ENCODE data around the gene HOXA6. TPM values are rescaled to one million over a fixed set of nuclear protein-coding genes. Genes with fewer than 3 reads are reported as not detected.

Gene HOXA6
- total and polyA plus RNA-seq, 4 donors = 0.23 TPM; not detected in 3

DNA sequence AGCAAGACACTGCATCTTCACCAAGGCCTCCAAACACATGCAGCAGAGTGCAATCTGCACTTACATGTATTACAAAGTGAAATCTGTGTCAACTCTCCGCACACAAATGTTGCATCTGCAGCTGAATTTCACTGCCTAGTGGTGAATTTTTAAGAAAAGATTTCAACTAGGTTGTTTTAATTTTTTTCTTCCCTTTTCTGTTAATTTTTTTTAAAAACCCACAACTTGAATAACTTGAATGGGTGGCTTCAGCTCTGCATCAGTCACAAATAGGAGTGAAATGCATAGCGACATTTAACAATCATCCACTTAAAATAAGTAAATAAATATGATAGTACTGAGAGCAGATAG, 46.4 kb upstream of the HOXA6 start:
- Histone ChIP-seq H3K9me3 (ENCODE audit: control insufficient read depth in 4 of 4, low read length in 3 of 4) (peaks cover 0 to 7% (median under 1%) of the 10 kb centered on the region in 4 donors), H3K27me3 (ENCODE audit: control insufficient read depth in 4 of 4, insufficient read depth in 4 of 4, low read length in 3 of 4) (peaks cover 4 to 53% (median 28%) of the 10 kb centered on the region in 4 donors), H3K4me1 (ENCODE audit: control insufficient read depth in 4 of 4, insufficient read depth in 4 of 4, low read length in 3 of 4) (peaks cover 8 to 21% (median 14%) of the 10 kb centered on the region in 4 donors), H3K27ac (ENCODE audit: low read depth in 1 of 2, low read length in 2 of 2) (no peak overlapping the region), H3K4me3 (ENCODE audit: low read depth in 1 of 3, low read length in 3 of 3) (no peak overlapping the region), H3K36me3 (ENCODE audit: control insufficient read depth in 4 of 4, insufficient read depth in 3 of 4, low read depth in 1 of 4, low read length in 3 of 4) (no peaks in the 10 kb centered on the region), H3K9ac (ENCODE audit: low read depth in 1 of 2, low read length in 2 of 2) (no peak overlapping the region)
- no peak for DNase-seq (ENCODE audit: low spot score)
- TF ChIP-seq NR2F2 (IDR thresholded peaks at IDR 0.05) = no peak
- no peak for TF ChIP-seq RAD21 (IDR thresholded peaks at IDR 0.05)
- TF ChIP-seq, protein P1, sequence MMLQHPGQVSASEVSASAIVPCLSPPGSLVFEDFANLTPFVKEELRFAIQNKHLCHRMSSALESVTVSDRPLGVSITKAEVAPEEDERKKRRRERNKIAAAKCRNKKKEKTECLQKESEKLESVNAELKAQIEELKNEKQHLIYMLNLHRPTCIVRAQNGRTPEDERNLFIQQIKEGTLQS (IDR thresholded peaks at IDR 0.05) = no peak
- TF ChIP-seq SP1 (IDR thresholded peaks at IDR 0.05) = no peak
- TF ChIP-seq TAF1 (conservative IDR thresholded peaks at IDR 0.05) = no peak
- TF ChIP-seq MAX (IDR thresholded peaks at IDR 0.05) = no peak
- no peak for TF ChIP-seq JUND (IDR thresholded peaks at IDR 0.05)
- no peak for TF ChIP-seq HNF4A (conservative IDR thresholded peaks at IDR 0.05)
- TF ChIP-seq RXRA (IDR thresholded peaks at IDR 0.05) = no peak
- TF ChIP-seq, protein P2, sequence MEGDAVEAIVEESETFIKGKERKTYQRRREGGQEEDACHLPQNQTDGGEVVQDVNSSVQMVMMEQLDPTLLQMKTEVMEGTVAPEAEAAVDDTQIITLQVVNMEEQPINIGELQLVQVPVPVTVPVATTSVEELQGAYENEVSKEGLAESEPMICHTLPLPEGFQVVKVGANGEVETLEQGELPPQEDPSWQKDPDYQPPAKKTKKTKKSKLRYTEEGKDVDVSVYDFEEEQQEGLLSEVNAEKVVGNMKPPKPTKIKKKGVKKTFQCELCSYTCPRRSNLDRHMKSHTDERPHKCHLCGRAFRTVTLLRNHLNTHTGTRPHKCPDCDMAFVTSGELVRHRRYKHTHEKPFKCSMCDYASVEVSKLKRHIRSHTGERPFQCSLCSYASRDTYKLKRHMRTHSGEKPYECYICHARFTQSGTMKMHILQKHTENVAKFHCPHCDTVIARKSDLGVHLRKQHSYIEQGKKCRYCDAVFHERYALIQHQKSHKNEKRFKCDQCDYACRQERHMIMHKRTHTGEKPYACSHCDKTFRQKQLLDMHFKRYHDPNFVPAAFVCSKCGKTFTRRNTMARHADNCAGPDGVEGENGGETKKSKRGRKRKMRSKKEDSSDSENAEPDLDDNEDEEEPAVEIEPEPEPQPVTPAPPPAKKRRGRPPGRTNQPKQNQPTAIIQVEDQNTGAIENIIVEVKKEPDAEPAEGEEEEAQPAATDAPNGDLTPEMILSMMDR (IDR thresholded peaks at IDR 0.05; ENCODE audit: low read depth, low read length, missing input control) = no peak
- TF ChIP-seq FOXA1 (IDR thresholded peaks at IDR 0.05) = no peak
- TF ChIP-seq HNF4G (IDR thresholded peaks at IDR 0.05) = no peak
- TF ChIP-seq, protein P3, sequence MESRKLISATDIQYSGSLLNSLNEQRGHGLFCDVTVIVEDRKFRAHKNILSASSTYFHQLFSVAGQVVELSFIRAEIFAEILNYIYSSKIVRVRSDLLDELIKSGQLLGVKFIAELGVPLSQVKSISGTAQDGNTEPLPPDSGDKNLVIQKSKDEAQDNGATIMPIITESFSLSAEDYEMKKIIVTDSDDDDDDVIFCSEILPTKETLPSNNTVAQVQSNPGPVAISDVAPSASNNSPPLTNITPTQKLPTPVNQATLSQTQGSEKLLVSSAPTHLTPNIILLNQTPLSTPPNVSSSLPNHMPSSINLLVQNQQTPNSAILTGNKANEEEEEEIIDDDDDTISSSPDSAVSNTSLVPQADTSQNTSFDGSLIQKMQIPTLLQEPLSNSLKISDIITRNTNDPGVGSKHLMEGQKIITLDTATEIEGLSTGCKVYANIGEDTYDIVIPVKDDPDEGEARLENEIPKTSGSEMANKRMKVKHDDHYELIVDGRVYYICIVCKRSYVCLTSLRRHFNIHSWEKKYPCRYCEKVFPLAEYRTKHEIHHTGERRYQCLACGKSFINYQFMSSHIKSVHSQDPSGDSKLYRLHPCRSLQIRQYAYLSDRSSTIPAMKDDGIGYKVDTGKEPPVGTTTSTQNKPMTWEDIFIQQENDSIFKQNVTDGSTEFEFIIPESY (IDR thresholded peaks at IDR 0.05) = no peak
- TF ChIP-seq GABPA (IDR thresholded peaks at IDR 0.05 in 1 of 2, conservative IDR thresholded peaks at IDR 0.05 in 1 of 2) = no peak
- TF ChIP-seq REST (IDR thresholded peaks at IDR 0.05) = no peak
- no peak for TF ChIP-seq YY1 (IDR thresholded peaks at IDR 0.05)
- TF ChIP-seq EGR1 (IDR thresholded peaks at IDR 0.05; ENCODE audit: low read depth in 2 of 2) = no peak
- no peak for TF ChIP-seq FOXA2 (IDR thresholded peaks at IDR 0.05)
- 24% methylated on average over 2 of the region's 2 CpGs for WGBS
